ENCODE results near the gene SELENOM.
"Not testable (repeated sequence)": the region's sequence is repeated elsewhere in the genome, so short reads cannot be mapped to it uniquely, and the experiment has no call there.

The SELENOM gene

DNA sequence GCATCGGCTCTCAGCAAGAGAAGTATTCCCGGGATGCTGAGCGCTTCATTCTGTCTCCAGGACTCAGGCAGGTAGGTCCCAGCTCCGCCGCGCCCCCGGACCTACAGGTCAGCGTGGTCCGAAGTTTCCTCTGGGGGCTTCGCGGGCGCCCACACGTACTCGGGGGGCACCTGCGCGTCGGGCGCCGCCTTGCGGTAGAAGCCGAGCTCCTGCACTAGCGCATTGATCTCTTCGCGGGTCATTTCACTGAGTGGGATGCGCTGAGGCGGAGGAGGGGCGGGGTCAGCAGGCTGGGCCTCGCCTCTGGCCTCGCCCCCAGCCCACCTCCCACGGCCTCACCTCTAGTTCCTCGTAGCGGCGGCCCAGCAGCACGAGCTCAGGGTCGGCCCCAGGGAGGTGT lies 2.5 kb downstream of the SELENOM start:
- no peak for DNase-seq

DNA sequence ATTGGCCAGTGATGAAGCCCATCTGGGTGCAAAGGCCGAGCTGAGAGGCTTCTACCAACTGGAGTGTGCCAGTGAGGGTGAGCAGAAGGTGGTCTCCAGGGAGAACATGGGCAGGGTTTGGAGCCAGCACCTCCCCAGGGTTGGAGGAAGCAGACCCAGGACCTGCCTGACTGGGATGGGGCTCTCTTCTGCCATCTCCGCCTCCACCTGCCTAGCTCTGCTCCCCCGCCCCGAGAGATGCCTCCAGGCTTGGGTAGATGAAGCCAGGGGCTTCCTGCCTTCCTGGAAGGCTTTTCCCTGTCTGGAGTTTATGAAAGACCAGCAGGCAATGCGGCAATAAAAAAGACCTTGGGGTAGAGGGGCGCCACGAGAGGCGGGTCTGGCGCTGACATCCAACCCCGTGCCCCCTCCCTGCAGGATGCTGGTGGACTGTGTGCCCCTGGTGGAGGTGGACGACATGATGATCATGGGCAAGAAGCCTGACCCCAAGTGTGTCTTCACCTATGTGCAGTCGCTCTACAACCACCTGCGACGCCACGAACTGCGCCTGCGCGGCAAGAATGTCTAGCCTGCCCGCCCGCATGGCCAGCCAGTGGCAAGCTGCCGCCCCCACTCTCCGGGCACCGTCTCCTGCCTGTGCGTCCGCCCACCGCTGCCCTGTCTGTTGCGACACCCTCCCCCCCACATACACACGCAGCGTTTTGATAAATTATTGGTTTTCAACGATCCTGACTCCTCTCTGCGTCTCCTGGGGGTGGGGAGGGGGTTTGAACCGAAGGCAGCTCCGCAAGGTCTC lies 3.3 kb downstream of the SELENOM start:
- DNase-seq, result no peak

DNA sequence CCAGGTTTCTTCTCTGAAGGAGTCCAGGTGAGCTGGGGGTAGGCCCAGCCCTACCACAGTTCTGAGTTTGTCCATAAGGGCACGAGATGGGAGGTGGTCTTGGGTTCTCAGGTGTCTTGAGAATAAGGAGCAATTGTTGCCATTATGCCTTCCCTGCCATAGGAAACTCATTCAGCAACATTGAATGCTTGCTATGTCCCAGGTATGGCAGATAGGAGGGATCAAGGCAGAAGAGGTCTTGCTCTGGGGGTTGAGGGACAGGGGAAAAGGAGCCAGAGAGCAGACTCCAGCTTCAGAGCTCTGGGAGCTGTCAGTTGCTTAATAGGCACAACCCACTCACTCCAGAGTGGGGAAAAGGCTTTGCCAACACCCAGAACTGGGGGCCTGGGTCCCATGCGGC lies 4.3 kb downstream of the SELENOM start:
- DNase-seq, result no peak

DNA sequence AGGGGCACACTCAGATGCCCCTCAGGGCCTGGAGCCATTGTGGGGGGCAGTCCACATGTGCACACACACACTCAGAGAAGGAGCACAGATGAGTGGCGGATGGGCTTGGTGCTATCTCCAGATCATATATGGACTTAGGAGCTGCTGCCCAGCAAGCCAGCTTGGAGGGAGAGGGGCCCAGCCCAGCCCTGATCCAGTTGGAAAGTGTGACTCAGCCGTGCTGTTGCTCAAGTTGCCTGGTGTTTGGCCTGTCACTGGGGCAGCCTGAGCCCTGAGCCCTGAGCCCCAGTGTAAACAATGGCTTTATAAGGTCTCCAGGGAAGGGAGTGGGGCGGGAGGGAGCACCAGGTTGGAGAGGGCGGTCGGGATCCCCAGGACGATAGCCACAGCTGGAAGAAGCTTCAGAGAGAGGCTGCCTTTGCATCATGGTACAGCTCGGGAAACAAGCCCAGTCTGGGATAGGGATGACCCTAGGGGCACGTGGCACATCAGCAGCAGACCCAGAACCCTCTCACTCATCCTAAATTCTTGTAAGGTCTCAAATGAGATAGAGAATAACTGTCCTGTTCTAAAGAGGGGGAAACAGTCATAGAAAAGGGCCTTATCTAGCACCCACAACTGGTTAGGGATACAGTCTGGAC lies 4.8 kb downstream of the SELENOM start:
- DNase-seq, result no peak

DNA sequence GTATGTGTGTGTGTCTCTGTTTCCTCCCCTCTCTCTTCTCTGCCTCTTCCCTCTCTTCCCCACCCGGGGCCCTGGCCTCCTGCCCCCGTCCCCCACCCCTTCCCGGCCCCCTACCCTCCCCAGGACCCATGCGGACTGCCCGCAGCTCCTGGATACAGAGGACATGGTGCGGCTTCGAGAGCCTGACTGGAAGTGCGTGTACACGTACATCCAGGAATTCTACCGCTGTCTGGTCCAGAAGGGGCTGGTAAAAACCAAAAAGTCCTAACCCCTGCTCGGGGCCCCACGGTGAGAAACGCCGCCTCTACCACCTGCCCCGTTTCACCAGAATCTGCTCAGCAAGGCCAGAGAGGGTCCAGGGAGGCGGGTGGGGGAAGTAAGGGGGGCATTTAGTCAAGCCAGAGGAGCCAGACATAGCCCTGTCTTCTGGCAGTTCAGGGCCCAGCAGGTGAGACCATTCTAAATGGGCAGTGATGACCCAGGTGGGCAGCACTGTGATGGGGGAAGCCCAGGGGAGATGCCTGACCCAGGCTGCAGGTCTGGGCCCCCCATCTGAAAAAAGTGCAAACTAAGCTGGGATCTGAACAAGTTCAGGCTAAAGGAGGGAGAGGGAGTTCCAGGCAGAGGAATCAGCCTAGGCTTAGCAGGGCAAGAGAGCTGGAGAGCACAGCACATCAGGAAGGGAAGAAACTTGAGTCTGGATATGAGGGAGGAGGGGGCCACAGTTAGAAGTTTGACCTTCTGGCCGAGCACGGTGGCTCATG lies 6.4 kb downstream of the SELENOM start:
- no peak for DNase-seq

DNA sequence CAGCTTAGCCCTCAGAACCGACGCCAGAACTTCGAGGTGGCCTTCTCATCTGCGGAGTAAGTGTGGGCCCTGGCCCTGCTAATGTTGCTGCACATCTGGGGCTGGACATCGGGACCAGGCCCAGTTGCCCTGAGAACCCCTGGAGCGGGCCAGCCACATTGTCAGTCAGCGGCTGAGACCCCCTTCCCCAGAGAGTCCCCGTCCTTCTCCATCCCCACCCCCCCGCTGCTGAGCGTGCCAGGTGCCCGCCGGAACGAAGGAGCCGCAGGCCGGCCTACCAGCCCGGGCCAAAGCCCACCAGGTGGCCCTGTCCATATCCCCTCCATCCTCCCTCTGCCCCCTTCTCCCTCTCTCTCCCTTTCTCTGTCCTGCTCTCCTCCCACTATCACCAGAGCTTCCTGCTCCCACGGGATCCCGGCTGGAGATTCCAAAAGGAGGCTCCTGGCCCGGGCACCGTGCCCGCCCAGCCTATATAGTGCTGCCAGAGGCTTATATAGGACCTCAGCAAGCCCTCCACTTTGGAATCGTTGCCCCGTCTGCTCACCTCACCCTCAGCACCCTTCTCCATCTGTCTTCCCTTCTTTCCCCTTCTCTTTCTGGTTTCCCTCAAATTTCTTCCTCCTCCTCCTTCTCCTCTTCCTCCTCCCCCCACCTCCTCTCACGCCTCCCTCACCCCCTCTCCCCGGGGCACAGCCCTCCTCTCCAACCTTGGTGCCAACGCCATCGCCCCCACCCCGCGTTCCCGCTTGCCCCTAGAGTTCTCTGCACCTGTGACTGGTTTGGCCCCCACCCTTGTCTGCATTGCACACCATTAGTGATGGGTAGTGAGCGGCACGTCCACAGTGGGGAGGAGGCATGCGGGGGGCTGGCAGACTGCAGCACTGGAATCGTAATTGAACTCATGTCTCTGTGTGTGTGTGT lies 7.3 kb downstream of the SELENOM start:
- DNase-seq, result no peak

DNA sequence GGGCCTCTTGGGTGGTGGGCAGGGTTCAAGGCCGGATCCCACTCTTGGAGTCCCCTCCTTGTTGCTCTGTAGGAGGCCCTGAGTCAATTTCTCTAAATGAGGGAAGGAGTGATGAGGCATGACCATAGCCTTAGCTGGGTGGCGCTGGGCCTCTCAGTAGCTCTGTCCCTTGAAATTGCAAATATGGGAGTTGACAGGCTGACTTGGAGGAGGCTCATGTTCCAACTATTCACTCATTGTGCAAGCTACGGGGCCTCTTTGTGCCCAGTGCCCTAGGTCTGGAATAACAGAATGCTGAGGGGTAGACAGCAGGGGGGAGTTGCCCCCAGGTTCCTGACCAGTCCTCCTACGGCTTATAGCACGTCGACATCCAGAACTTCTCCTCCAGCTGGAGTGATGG lies 8.0 kb downstream of the SELENOM start:
- DNase-seq, result no peak

DNA sequence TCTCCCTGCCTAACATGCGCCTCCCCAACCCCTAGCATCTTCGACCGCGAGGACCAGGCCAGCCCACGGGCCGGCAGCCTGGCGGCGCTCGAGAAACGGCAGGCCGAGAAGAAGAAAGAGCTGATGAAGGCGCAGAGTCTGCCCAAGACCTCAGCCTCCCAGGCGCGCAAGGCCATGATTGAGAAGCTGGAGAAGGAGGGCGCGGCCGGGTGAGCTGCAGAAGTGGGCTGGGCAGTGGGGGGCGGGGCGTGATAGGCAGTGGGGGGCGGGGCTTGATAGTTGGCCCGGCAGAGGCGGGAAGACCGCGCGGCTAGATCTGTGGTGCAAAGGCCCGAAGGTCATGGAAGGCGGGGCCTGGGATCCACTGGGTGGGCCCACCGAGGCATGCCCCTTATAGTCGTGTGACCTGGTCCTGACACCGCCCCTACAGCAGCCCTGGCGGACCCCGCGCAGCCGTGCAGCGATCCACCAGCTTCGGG lies 8.7 kb downstream of the SELENOM start:
- no peak for DNase-seq

DNA sequence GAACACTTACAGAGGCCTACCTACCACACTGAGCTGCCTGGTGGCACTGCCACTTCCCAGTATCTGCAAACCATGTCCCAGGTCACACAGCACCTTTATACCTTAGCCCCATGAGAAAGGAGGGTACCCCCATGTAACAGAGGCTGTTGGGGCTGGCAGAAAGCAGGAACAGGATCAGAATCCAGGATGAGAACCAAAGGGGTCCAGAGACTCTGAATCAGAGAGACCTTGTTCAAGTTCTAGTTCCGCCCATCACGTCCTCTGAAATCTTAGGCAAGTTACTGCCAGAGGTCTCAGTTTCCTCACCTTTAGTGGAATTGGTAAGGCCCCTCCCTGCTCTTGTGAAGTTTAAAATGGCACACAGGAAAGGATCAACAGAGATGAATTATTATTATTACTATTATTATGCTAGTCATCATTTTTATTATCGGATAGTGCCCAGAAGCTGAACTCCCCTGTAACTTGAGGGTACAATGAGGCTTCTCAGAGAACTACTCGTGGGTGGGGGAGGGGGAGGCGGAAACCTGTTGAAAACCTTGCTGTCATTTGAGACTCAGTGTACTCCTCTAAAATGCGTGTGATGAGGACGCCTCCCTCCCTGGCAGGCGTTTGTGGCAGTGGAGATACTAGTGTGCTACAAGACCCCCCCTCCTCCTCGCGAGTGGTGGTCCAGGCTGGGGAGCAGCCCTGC lies 9.3 kb downstream of the SELENOM start:
- DNase-seq, result no peak

DNA sequence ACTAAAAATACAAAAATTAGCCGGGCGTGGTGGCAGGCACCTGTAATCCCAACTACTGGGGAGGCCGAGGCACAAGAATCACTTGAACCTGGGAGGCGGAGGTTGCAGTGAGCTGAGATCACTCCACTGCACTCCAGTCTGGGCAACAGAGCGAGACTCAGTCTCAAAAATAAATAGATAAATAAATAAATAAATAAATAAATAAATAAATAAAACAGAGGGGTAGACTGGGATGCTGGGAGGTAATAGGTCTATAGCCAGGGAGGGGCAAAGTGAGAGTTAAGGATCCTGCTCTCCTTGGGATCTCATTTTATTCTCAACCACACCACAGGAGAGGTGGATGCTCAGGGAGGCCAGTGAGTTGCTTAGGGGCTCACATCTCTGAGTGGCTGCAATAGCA lies 9.8 kb downstream of the SELENOM start:
- DNase-seq, result not testable (repeated sequence)

DNA sequence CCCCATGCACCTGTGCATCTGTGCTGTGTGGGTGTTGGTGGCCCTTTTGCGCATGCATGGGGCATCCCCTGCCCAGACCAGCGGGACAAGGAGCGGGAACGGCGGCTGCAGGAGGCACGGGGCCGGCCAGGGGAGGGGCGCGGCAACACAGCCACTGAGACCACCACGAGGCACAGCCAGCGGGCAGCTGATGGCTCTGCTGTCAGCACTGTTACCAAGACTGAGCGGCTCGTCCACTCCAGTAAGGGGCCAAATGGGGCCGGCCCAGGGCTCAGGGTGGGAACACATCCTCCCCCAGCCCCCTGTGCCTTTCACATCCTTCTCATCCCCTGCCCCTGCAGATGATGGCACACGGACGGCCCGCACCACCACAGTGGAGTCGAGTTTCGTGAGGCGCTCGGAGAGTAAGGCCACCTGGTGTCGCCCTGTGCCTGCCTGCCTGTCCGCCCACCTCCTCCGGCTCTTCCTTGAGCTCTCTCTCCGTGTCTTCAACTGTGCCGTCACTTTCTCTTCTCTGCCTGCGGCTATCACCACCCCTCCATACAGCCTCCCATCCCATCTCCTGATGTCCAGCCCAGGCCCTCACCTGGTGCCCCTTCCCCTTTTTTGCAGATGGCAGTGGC lies 10.6 kb downstream of the SELENOM start:
- no peak for DNase-seq

DNA sequence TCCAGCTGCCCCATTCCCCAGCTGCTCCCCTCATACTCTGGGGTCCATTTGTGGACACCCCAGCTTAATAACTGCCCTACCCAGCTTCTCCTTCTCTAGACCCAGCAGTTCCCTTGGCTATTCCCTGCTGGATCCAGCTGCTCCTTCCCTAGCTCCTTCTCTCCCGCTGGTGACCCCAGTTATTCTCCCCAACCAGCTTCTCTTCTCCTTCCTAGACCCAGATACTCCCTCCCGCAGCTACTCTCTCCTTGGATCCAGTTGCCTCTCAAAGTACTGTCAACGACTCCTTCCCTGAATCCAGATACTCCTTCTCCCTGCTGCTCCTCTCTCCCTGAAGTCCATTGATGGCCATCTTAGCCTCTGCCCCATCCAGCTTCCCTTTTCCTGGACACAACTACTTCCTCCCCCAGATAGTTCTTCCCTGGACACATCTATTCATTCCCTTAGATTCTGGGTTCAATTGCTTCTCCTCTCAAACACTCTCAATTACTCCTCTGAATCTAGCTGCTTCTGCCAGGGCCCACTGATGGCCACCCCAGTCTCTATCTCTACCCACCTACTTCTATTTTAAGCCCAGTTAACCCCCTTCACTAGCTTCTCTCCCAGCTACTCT lies 11.6 kb downstream of the SELENOM start:
- no peak for DNase-seq

DNA sequence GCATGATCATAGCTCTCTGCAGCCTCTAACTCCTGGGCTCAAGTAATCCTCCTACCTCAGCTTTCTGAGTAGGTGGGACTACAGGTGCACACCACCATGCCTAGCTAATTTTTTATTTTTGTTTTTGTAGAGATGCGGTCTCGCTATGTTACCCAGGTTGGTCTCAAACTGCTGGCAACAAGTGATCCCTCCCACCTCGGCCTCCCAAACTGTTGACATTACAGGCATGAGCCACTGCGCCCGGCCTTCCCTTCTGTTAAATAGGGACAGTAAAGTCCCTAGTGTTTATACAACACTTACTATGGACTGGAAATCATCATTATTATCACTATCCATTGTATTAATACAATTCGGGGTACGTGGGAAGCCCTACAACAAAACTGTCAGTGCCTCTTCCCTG lies 12.6 kb downstream of the SELENOM start:
- no peak for DNase-seq

DNA sequence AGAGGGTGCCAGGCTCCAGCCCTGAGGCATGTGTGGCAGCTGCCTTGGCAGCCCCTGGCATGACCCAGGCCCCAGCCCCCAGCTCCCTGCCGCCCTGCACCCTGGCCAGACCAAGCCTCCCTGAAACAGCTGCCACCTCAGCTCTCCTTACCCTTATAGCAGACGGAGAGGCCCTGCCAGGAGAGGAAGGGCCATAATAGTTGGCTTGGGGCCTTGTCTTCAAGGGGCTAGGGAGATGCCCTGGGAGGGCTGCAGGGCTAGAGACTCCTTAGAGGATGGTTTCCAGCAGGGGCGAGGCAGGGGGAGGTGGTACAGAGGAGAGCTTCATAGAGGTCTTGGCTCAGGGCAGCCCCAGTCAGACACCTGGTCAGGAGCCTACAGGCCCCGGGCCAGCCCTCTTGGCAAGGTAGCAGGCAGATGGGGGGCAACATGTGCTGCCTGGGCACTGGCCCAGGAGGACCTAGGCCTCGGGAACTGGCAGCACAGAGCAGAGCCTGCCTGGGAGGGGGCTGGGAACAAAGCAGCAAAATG lies 13.3 kb downstream of the SELENOM start:
- no peak for DNase-seq

DNA sequence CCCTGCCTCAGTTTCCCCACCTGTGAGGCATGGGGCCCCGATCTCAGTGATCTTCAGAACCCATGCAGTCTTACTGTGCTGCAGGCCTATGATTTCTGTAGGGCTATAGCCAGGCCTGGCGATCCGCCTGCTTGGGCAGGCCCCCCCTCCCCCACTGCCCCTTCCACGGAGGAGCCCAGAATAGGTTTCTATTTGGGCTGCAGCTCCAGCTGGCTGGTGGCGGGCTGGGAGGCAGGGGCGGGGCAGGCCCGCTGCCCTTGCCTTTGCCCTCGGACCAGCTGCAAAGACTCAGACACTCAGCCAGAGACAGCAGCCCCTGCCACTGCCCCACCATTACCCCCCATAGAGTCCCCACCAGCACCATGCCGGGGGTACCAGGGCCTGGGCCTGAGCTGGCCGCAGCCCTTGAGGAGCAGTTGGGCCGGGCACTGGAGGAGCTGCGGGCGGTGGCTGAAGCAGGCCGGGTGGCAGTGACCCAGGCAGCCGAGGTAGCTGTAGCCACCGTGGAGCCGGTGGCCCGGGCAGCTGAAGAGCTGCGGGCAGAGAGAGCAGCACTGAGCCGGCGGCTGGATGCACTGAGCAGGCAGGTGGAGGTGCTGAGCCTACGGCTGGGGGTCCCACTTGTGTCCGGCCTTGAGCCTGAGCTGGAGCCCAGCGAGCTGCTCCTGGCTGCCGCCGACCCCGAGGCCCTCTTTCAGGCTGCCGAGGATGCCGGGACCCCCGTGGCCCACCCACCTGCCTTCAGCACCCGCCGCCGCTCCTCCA lies 14.1 kb downstream of the SELENOM start:
- DNase-seq, result no peak

DNA sequence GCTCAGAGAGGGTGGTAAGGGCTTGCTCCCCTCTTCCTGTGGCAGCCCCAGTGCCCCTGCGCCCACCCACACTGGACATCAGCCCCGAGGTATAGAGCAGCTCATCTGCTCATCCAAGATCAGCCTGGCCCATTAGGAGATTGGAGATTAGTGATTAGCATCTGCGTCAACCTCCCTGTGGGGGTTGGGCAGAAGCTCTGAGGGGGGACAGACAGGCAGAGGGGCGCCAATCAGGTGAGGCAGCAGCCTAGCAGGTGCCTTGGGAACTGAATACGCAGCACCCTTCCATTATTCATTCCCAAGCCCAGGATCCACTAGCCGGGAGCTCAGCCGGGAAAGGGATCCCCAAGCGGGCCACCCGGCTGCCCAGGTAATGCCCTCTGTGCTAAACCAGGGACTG lies 15.2 kb downstream of the SELENOM start:
- DNase-seq, result no peak

DNA sequence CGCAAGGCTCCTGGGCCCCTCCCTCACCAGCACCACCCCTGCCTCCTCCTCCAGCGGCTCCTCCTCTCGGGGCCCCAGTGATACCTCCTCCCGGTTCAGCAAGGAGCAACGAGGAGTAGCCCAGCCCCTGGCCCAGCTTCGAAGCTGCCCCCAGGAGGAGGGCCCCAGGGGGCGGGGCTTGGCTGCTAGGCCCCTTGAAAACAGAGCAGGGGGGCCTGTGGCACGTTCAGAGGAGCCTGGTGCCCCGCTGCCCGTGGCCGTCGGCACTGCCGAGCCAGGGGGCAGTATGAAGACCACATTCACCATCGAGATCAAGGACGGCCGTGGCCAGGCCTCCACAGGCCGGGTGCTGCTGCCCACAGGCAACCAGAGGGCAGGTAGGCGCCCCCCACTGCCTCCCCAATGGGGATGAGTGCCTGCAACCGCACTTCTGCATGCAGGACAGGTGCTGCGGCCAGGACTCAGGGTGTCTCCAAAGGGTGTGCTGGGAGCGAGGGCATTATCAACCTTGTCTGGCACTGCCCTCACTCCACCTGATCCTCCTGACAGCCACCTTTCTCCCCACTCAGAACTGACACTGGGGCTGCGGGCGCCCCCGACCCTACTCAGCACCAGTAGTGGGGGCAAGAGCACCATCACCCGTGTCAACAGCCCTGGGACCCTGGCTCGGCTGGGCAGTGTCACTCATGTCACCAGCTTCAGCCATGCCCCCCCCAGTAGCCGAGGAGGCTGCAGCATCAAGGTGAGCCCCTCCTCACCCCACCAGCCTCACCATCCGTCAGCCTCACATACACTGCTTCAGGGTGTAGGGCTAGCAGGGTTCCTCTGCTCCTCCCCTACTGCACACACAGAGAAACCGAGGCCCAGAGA lies 16.0 kb downstream of the SELENOM start:
- DNase-seq, result no peak

DNA sequence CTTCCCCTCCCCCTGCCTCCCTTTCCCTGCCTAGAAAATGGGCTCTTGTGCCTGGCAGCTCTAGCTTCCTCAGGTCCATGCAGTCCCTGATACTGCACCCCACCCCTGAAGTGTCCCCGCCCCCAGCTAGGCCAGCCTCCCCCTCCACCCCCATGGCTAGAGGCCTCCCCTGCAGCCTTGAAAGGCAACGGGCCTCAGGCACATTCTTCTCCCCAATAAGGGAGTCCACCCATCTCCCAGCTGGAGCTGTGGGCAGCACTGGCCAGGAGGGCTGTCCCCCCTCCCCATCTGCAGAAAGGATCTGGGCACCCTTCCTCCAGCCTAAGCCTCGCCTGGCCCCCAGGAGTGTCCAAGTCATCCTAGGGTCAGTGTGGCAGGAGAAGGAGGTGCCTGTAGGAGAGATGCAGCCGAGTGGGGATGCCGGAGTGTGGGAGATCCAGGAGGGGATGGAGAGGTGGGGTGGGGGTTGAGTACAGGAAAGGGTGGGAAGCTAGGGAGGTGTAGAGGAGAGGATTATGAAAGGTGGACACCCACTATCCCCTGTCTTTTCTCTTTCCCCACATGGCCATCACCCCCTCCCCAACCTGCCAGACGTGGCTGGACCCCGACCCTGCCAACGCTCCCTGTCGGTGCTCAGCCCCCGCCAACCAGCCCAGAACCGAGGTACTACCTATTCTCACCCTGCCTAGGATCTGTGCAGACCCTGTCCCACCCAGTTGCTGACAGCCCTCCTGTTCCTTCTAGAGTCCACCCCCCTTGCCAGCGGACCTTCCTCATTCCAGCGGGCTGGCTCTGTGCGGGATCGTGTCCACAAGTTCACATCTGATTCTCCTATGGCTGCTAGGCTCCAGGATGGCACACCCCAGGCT lies 16.9 kb downstream of the SELENOM start:
- DNase-seq, result no peak

Measured in activated CD4-positive, alpha-beta T cell treated with anti-CD3 and anti-CD28 coated beads, Interleukin-2, amount 50 U/mL, for 48 hours (primary cell).